ENCODE results near the gene CARD11. TPM values are rescaled to one million over a fixed set of nuclear protein-coding genes. Genes with fewer than 3 reads are reported as not detected.
A peak's percentile ranks its signal among the peaks of the same experiment; 100 is the strongest.

Gene CARD11
- polyA plus RNA-seq, 1 of the 3 experiments (the other 2 are of a cell fraction) = not detected

DNA sequence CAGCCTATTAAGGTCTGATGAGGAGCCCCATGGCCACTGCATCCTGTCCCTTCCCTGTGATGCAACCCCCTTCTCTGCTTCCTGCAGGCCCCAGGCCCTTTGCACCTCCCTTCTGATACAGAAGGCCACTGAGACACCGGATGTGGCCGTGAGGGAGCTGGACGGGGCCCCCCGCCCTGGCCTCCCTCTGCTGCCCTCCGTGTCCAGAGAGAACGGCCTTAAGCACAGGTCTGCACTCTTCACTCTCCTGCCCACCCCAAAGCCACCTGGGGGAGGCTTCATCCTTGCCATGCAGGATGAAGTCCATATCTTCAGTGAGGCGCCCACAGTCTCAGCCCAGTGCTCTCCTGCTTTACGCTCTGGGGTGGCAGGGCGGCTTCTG, 112.6 kb downstream of the CARD11 start:
- H3K4me1 ChIP-seq (ENCODE audit: control insufficient read depth in 1 of 2, insufficient read depth in 2 of 2, low read depth in 1 of 2, low read length in 1 of 2) = peaks cover 0 to 25% of the 10 kb centered on the region in 2 experiments; a peak in 1 of 4 replicates
- H3K4me3 ChIP-seq (ENCODE audit: low read depth in 2 of 2, low read length in 1 of 2) = no peak overlapping the region
- no peak overlapping the region for H3K27ac ChIP-seq (ENCODE audit: low read depth in 2 of 2, low read length in 1 of 2)
- H3K9me3 ChIP-seq = no peaks in the 10 kb centered on the region
- H3K27me3 ChIP-seq (ENCODE audit: insufficient read depth) = peaks cover 40% of the 10 kb centered on the region
- no peak overlapping the region for H3K9ac ChIP-seq
- no peak for DNase-seq
- H3F3A ChIP-seq (replicated peaks; ENCODE audit: insufficient read depth) = no peaks in the 10 kb centered on the region
- POLR2A ChIA-PET = no interaction called here
- no peaks in the 10 kb centered on the region for H3K9me2 ChIP-seq
- no peaks in the 10 kb centered on the region for H3K79me2 ChIP-seq (ENCODE audit: insufficient read depth)
- TF ChIP-seq SIN3A (IDR thresholded peaks at IDR 0.05; ENCODE audit: borderline replicate concordance, low read depth, low read length) (no peak), TEAD4 (IDR thresholded peaks at IDR 0.05; ENCODE audit: borderline replicate concordance, insufficient read depth) (no peak), RXRA (IDR thresholded peaks at IDR 0.05; ENCODE audit: borderline replicate concordance, low read depth) (no peak), RFX5 (IDR thresholded peaks at IDR 0.05; ENCODE audit: low read length) (no peak), FOSL2 (IDR thresholded peaks at IDR 0.05; ENCODE audit: borderline replicate concordance, low read depth) (no peak)
- TF ChIP-seq, protein P1, sequence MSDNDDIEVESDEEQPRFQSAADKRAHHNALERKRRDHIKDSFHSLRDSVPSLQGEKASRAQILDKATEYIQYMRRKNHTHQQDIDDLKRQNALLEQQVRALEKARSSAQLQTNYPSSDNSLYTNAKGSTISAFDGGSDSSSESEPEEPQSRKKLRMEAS (IDR thresholded peaks at IDR 0.05; ENCODE audit: low read depth) = no peak
- H3K4me2 ChIP-seq = no peak overlapping the region
- CTCF ChIA-PET = interaction anchor here (0.7 to 1.5 kb wide), 2 partner anchors 17 to 224 kb away, joined by 3 read pairs; no protein-coding TSS in a partner anchor
- H3K36me3 ChIP-seq (replicated peaks in 1 of 2; ENCODE audit: control insufficient read depth in 1 of 2, insufficient read depth in 2 of 2, low read length in 1 of 2) = no peaks in the 10 kb centered on the region
- no peaks in the 10 kb centered on the region for H4K20me1 ChIP-seq (ENCODE audit: insufficient read depth)
- 72% methylated on average over 9 of the region's 9 CpGs for WGBS (ENCODE audit: low lambda C conversion rate)
- no peak overlapping the region for H2AFZ ChIP-seq (ENCODE audit: low read depth)

DNA sequence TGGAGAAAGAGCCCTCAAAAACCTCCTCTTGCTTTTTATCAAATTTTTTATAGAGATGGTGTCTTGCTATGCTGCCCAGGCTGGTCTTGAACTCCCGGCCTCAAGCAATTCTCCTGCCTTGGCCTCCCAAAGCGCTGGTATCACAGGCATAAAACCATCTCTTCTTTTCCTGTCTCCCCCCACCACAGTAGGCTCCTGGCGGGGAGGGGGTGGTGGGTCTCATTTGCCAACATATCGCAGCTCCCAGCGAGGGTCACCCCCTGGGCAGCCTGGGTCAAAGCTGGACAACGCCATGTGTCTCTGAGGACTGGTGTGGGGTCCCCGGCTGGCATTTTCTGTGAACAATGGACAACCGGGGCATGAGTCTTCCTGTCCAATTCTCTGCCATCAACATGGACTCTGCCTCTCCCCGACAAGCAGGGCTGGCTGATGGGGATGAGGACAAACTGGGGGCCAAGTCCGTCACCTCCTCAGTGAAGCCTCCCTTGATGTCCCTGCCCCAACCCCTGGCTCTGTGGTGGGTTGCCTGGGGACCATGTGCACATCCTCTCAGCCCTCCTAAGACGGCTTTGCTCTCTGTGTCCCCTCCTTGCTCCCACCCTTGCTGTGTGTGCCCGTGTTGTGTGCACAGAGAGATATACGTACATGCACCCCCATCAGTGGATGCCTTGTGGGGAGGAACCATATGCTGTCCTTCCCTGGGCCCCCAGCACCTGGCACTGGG, 113.2 kb downstream of the CARD11 start:
- no peak overlapping the region for H3K27ac ChIP-seq (ENCODE audit: low read depth in 2 of 2, low read length in 1 of 2)
- H3K27me3 ChIP-seq (ENCODE audit: insufficient read depth) = peaks cover 41% of the 10 kb centered on the region
- H3K9me3 ChIP-seq = no peaks in the 10 kb centered on the region
- H3K4me3 ChIP-seq (ENCODE audit: low read depth in 2 of 2, low read length in 1 of 2) = no peak overlapping the region
- peaks cover 0 to 25% of the 10 kb centered on the region in 2 experiments; a peak in 1 of 4 replicates for H3K4me1 ChIP-seq (ENCODE audit: control insufficient read depth in 1 of 2, insufficient read depth in 2 of 2, low read depth in 1 of 2, low read length in 1 of 2)
- 71% methylated on average over 13 of the region's 13 CpGs for WGBS (ENCODE audit: low lambda C conversion rate)
- no peak overlapping the region for H2AFZ ChIP-seq (ENCODE audit: low read depth)
- H4K20me1 ChIP-seq (ENCODE audit: insufficient read depth) = no peaks in the 10 kb centered on the region
- TF ChIP-seq FOSL2 (IDR thresholded peaks at IDR 0.05; ENCODE audit: borderline replicate concordance, low read depth) (no peak), NRF1 (IDR thresholded peaks at IDR 0.05; ENCODE audit: low read depth, low read length) (no peak), SMC3 (IDR thresholded peaks at IDR 0.05; ENCODE audit: low read depth, low read length) (no peak), MEF2A (IDR thresholded peaks at IDR 0.05; ENCODE audit: borderline replicate concordance, low read depth) (no peak), JUND (IDR thresholded peaks at IDR 0.05) (no peak), RXRA (IDR thresholded peaks at IDR 0.05; ENCODE audit: borderline replicate concordance, low read depth) (no peak), NFIC (IDR thresholded peaks at IDR 0.05; ENCODE audit: borderline replicate concordance) (no peak)
- TF ChIP-seq, protein P2, sequence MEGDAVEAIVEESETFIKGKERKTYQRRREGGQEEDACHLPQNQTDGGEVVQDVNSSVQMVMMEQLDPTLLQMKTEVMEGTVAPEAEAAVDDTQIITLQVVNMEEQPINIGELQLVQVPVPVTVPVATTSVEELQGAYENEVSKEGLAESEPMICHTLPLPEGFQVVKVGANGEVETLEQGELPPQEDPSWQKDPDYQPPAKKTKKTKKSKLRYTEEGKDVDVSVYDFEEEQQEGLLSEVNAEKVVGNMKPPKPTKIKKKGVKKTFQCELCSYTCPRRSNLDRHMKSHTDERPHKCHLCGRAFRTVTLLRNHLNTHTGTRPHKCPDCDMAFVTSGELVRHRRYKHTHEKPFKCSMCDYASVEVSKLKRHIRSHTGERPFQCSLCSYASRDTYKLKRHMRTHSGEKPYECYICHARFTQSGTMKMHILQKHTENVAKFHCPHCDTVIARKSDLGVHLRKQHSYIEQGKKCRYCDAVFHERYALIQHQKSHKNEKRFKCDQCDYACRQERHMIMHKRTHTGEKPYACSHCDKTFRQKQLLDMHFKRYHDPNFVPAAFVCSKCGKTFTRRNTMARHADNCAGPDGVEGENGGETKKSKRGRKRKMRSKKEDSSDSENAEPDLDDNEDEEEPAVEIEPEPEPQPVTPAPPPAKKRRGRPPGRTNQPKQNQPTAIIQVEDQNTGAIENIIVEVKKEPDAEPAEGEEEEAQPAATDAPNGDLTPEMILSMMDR (IDR thresholded peaks at IDR 0.05) = no peak
- TF ChIP-seq, protein P3, sequence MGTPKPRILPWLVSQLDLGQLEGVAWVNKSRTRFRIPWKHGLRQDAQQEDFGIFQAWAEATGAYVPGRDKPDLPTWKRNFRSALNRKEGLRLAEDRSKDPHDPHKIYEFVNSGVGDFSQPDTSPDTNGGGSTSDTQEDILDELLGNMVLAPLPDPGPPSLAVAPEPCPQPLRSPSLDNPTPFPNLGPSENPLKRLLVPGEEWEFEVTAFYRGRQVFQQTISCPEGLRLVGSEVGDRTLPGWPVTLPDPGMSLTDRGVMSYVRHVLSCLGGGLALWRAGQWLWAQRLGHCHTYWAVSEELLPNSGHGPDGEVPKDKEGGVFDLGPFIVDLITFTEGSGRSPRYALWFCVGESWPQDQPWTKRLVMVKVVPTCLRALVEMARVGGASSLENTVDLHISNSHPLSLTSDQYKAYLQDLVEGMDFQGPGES (IDR thresholded peaks at IDR 0.05; ENCODE audit: low read depth, low read length) = no peak
- no peak overlapping the region for H3K4me2 ChIP-seq
- H3K9me2 ChIP-seq = no peaks in the 10 kb centered on the region
- DNase-seq = peak; percentile 17
- ChIA-PET CTCF (interaction anchor here (0.9 to 2.5 kb wide), 5 partner anchors 14 to 183 kb away, joined by 3 to 8 read pairs (median 7); no protein-coding TSS in a partner anchor), POLR2A (interaction anchor here (2.0 kb wide), 1 partner anchor 8 kb away, joined by 6 read pairs; no protein-coding TSS in a partner anchor)
- H3K79me2 ChIP-seq (ENCODE audit: insufficient read depth) = no peaks in the 10 kb centered on the region
- no peak overlapping the region for H3K9ac ChIP-seq
- H3F3A ChIP-seq (replicated peaks; ENCODE audit: insufficient read depth) = no peaks in the 10 kb centered on the region
- no peaks in the 10 kb centered on the region for H3K36me3 ChIP-seq (replicated peaks in 1 of 2; ENCODE audit: control insufficient read depth in 1 of 2, insufficient read depth in 2 of 2, low read length in 1 of 2)

Data from SK-N-SH (cell line).